GM18867 (cell line): ENCODE data around the gene TOM1.
"Not testable (repeated sequence)": the region's sequence is repeated elsewhere in the genome, so short reads cannot be mapped to it uniquely, and the experiment has no call there.

Source experiments
- ATAC-seq: cut with Tn5 transposase; IDR thresholded peaks from one replicate; pipeline ENCODE4 v1.9.1; 2021; ENCODE audit warnings: mild to moderate bottlenecking, moderate library complexity; ENCODE audit not compliant: unreplicated experiment

Gene TOM1

GRCh38 chr22:35363566-35364086, 63.9 kb downstream of the TOM1 start:
- ATAC-seq = no peak

GRCh38 chr22:35364230-35364629, 64.5 kb downstream of the TOM1 start:
- ATAC-seq = not testable (repeated sequence)

GRCh38 chr22:35367331-35367886, 67.7 kb downstream of the TOM1 start:
- no peak for ATAC-seq

GRCh38 chr22:35368386-35368785, 68.7 kb downstream of the TOM1 start:
- ATAC-seq = no peak

- ATAC-seq = no peak
These were observed 70.3 kb downstream of the TOM1 start for GRCh38 chr22:35369996-35370395.

- no peak for ATAC-seq
These were observed 74.1 kb downstream of the TOM1 start for GRCh38 chr22:35373781-35374180.

GRCh38 chr22:35375031-35375430, 75.3 kb downstream of the TOM1 start:
- ATAC-seq = no peak

GRCh38 chr22:35375526-35375925, 75.8 kb downstream of the TOM1 start:
- no peak for ATAC-seq

GRCh38 chr22:35376728-35377472, 77.2 kb downstream of the TOM1 start:
- no peak for ATAC-seq

GRCh38 chr22:35377735-35378134, 78.0 kb downstream of the TOM1 start:
- ATAC-seq = no peak

GRCh38 chr22:35378621-35379020, 78.9 kb downstream of the TOM1 start:
- no peak for ATAC-seq

- ATAC-seq = no peak
These were observed 79.7 kb downstream of the TOM1 start for GRCh38 chr22:35379146-35379993.

GRCh38 chr22:35380013-35380412, 80.3 kb downstream of the TOM1 start:
- no peak for ATAC-seq

- peak; percentile 72 for ATAC-seq
These were observed 81.1 kb downstream of the TOM1 start, which contains the start of gene HMOX1 for GRCh38 chr22:35380537-35381423. TSS of gene HMOX1 (plus strand) at chr22:35381096. CDS start at chr22:35381174, 78 bp downstream.

GRCh38 chr22:35381424-35382009, 81.8 kb downstream of the TOM1 start:
- peak; percentile 7 for ATAC-seq

- ATAC-seq = no peak
These were observed 84.0 kb downstream of the TOM1 start for GRCh38 chr22:35383679-35384071.

- no peak for ATAC-seq
These were observed 84.8 kb downstream of the TOM1 start for GRCh38 chr22:35384527-35384926.

GRCh38 chr22:35384975-35385588, 85.4 kb downstream of the TOM1 start:
- no peak for ATAC-seq

- ATAC-seq = no peak
These were observed 87.1 kb downstream of the TOM1 start for GRCh38 chr22:35386670-35387288.
